Activated CD8-positive, alpha-beta memory T cell treated with anti-CD3 and anti-CD28 coated beads, Interleukin-2, amount 50 U/mL, for 4 hours (primary cell): Measurements from ENCODE around the gene VSIR.
A peak's percentile ranks its signal among the peaks of the same experiment; 100 is the strongest.

Experiments
- DNase-seq: peaks from one replicate; pipeline ENCODE4 v3.0.0-alpha.2; 2020

The VSIR gene

DNA sequence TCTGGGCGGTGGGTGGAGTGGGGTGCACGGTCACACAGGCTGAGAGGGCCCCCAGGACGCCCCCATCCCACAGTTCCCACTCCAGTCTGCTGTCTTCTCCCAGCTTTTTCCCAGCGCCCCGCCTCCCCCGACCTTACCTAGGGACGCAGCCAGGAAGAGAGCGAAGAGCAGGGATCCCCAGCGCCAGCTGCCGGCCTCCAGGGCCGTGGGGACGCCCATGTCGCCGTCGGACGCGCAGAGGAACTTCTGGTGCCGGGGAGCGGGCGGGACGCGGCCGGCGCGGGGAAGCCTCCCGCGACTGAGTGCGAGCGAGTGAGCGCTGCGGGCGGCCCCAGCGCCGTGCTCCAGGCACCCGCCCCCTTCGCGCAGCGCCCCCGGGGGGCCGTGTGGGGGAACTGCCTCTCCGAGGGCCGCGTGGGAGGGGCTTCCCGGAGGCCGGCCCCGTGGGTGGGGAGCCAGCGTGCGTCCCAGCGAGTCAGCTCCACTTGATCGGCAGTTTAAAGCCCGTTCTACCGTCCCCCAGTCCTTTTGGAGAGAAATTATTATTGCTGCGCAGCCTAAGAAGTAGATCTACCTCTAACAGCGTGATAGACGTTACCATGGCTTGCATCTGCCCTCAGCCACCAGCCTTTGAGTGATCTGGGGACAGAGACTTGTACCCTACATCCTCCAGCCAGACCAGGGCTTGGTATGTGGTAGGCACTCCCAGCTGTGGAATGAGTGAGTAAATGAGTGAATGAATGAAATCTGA, at the start of gene VSIR:
Gene VSIR, minus strand, starts transcription at position 300 of the 751 bp plus-strand sequence. Its CDS starts 81 bp downstream, at position 219.
- DNase-seq: peak; percentile 96

DNA sequence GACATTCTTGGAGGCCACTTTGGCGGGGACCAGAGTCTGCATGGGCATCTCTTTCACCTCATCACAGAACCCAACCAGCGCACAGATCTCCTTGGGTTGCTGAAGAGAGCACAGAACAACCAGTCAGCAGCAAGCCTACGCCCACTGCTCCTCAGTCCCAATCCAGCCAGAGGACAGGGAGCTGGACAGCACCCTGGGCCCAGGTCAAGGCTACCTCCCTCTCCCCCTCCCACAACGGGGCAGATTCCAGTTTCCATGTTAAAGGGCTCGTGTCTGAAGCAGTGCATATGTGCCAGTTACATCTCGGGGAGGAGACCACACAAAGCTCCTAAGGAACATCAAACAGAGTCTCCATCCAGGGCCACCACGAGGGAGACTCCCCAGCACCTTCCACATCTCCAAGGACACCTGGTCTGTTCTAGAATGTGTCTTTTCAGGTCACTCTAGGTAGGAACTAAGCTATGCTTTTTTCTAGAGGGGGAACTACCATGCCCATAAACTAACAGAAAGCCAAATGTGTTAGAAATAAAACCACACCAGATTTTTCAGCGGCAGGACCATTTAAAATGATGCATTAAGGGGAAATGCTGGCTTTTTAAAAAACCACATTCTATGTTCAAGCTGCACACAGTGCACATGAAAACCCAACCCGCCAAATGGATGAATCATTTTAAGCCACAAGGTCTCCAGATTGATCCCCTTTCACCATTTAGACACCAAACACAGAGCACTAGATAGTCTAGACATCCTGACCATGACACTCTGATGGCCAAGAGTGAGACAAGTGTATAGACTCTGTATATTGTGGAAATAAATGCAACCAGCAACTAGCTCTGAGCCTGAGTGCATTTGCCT, 48.8 kb upstream of the VSIR start:
- DNase-seq: no peak

DNA sequence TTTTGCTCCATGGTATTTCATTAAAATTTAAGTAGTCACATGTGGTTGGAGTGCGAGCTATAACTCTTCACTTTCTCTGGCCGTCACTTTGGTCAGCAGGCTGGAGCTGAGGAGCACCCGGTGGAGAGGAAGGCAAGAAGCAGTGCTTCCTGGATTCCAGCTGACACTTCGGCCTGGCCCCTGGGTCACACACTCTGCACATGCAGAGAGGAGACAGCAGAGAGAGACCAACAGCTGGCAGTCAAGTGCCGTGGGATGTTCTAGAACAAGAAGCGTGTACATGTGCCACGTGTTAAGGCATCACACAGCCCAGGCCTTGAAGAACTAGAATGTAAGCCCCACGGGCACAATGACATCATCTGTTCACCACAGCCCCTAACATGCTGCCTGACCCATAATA, 47.6 kb upstream of the VSIR start:
- DNase-seq: no peak

DNA sequence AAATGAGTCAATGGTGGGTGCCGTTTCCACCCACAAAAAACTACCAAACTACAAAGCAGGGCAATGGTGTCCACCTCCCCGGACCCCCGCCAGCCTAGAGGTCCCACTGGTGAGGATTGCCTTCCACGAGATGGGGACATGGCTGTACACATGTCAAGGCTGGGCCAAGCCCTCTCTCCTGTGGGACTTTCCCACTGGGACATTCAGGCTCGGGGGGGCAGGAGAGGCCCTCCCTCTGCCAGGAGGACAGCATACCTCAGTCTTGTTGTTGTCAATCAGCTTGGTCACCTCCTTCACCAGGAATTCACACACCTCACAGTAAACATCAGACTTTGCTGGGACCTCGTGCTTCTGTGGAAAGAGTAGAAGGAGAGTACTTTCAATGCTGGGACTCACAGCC, 46.7 kb upstream of the VSIR start:
- no peak for DNase-seq

DNA sequence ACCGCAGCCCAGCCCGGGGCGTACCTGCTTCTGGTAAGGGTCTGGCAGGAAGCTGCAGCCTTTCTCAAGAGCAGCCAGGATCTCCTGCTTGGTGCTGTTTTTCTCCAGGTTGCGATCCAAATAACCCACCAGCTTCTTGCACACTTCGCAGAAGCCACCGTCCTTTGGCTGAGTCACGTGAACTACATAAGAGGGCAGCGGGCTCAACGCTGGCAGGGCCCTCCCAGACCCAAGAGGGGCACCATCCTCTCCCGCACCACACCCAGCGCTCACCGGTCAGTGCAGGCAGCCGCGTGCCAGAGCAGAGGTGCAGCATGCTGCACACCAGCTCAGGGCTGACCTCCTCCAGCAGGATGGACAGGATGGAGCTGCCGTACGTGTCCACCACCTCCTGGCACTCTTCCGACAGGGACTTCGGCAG, 46.1 kb upstream of the VSIR start:
- no peak for DNase-seq

DNA sequence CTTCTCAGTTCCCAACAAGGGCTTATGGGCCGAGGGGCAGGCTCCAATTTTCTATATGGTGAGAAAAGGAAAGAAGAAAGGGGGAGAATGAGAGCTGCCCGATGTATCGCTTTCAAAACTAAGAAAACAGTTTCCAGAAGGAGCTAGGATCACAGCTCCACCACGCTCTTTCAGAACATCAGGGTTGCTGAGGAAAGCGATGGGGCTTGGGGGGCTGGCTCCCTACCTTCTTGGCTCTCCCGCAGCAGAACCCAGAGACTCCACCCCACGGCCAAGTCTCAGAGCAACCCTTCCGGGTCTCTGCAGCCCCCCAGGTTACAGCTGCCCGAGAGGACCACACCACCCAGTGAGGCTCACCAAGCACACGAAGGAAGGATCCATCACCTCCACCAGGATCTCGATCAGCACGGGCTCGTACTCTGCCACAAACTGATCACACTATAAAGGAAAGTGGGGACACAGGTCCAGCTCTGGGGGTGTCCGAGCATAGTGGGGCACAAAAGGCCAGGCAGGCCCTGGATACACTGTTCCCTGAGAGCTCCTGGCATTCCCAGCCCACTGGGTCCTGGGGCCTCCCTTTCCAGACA, 45.4 kb upstream of the VSIR start:
- no peak for DNase-seq

DNA sequence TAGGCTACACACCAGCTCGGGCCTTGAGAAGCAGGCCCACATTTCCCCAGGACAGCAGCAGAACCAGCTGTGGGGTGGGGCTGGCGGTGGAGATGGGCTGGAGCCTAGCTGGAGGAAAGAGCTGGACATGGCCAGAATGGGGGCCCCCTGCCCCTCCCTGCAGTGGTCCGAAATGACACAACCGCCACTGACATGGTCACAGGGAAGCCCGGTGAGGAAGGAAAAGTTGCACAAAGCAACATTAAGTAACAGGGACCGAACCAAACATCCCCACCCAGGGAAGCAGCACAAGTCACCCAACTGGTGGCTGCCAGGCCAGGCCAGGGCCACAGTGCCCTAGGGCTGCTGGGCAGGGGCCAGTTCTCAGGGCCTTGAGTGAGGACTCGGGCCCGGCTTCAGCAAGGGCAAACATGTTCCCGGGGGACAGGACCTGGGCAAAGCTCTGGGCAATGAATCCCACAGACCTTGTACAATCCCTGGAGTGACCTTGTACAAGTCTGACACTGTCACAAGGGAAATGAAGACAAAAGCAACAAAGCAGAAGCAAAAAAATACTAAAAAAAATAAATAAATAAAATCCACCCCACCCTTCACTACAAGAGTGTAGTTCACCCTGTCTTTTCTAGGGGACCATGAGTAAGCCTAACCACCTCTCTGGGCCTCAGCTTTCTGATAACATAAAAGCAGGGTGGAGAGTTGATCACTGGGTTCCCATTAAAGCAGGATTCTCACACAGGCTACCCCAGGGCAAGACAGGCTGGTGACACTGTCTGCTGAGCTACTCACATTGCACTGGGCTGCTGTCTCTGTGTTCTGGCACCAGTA, 44.7 kb upstream of the VSIR start:
- no peak for DNase-seq

DNA sequence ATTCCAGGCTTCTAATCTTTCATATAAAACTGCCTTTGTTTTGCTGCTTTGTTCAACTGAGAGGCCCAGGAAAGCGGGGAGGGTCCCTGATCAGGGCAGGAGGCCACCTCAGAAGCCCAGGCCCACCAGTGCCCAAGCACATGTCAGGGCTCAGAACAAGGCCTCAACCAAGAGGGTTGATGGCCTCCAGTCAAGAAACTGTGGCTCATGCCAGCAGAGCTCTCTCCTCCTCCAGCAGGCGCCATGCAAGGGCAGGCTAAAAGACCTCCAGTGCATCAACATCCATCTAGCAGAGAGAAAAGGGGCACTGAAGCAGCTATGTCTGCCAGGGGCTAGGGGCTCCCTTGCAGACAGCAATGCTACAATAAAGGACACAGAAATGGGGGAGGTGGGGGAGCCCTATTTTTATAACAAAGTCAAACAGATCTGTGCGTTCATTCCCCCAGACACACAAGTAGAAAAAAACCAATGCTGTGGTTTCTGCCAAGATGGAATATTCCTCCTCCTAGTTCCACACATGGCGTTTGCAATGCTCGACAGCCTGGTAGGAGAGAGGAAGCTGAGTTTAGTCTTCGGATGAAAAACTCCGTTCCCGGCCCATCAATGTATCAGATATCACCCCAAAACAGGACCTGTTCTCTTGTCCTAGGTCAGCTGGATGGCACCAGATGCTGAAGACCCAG, 43.8 kb upstream of the VSIR start:
- no peak for DNase-seq

DNA sequence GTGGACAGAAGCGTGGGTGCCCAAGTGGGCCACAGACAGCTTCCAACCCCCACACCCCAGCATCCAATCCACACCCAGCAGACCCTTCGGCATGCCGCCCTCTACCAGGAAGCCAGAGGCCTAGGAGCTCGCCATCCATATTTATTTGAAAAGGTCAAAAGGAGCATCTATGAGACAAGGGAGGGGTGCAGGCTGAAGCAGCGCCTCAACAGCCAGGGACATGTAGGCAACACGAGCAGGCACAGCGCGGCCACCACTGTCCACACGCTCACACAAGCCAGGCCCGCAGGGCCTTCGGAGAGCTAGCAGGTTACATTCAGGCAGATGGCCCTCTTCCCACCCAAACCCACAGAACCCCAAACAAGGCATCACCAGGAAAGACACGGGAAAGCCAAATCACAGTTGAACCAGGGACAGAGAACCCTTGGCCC, 43.1 kb upstream of the VSIR start:
- no peak for DNase-seq

DNA sequence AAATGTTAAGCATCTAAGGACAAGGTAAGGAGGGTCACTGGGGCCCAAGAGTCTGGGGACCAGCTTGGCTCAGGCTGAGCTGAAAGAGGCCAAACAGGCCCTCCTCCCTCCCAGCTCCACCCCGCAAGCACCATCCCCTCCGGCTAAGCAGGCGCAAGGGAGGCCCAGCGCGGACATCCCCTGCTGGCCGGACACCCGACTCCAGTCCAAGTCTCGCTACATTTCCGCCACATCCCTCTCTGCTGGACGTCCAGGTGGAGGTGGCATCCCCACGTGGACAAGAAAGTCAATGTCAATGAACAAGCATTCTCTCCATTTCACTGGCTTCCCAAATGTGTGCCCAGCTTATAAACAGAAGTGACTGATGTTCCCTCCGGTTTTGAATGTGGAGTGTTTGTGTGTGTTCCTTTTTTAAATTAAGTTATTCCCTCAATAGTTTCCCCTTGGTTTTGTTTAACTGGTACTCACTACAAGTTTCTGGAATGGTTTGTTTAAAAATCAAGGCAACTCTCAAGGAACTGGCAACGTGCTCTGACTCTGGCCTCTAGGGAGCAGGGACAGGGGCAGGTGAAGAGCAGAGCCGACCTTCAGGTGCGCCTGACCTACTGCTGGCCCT, 42.3 kb upstream of the VSIR start:
- no peak for DNase-seq

DNA sequence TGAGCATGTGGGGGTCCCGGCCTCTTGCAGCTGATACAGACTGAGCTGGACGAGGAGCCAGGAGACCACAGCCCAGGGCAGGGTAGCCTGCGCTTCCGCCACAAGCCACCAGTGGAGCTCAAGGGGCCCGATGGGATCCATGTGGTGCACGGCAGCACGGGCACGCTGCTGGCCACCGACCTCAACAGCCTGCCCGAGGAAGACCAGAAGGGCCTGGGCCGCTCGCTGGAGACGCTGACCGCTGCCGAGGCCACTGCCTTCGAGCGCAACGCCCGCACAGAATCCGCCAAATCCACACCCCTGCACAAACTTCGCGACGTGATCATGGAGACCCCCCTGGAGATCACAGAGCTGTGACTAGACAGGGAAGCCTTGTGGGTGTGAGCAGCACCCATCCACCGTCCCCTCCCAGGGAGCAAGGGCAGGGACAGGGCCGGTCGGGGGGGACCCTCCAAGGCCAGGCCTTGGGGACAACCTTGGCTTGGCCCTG, 41.6 kb upstream of the VSIR start:
- DNase-seq: no peak

DNA sequence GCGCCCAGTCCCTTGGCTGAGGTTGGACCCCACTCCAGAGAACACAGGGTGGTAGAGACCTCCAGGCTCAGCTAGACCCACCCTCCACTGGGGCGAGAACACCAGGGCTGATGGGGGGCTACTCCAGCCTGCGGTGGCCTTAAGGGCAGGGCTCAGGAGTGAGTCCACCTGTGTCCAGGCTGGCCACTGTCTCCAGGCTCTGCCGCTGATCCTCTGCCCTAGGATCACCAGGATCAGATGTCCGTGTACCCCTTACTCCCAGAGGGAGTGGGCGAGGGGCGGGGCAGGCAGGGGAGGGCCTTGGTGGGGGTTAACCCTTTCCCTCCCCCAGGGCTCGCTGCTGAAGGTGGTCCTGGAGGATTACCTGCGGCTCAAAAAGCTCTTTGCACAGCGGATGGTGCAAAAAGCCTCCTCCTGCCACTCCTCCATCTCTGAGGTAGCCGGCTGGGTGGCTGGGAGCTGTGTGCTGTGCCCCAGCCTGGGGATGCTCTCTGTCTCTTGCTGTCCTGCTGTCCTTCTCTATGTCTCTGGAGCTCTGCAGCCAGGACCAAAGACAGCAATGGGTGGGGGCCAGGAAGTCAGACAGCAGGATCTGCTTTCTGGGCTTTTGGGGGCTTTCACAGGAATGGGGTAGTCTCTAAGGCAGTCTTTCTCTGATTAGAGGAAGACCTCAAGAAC, 39.7 kb upstream of the VSIR start:
- DNase-seq: no peak

DNA sequence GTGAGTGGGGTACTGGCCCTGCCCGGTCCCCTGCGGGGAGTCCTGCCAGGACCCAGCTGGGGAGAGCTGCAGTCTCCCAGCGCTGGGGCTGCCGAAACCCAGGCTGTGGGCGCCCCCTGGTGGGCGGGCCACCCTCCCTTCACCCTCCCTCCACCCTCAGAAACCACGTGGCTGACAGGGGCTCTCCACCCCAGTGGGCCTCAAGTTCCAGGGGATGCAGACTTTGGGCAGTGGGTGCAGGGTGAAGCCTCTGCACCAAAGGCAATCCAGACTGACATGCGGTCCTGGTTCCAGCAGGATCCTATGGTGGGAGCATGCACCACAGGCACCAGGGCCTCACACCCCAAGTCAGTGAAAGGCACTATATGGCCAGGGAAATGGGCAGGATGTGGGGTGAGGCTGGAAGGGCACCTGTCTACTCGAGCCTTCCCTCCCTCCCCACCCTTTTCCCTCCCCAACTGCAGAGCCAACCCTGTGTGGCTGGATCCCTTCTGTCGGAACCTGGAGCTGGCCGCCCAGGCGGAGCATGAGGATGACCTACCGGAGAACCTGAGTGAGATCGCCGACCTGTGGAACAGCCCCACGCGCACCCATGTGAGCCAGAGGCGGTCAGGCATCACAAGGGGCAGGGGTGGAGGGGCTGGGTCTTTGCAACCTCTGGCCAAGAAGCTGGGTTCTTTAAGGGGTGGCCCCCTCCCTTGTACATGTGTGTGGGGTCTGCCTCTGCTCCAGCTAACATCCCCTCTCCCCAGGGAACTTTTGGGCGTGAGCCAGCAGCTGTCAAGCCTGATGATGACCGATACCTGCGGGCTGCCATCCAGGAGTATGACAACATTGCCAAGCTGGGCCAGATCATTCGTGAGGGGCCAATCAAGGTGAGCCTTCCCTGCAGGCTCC, 38.9 kb upstream of the VSIR start:
- peak; percentile 84 for DNase-seq

DNA sequence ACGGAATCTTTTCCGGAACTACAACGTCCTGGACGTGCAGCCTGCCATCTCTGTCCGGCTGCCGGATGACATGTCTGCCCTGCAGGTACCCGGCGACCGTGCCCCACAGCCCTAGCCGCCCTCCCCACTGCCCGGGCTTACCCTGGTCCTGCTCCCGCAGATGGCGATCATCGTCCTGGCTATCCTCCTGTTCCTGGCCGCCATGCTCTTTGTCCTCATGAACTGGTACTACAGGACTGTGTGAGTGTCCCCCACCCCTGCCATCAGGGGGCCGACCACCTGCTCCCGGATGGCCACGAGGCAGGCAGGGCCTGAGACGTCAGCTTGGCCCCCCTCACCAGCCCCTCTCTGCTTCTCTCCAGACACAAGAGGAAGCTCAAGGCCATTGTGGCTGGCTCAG, 38.0 kb upstream of the VSIR start:
- no peak for DNase-seq

DNA sequence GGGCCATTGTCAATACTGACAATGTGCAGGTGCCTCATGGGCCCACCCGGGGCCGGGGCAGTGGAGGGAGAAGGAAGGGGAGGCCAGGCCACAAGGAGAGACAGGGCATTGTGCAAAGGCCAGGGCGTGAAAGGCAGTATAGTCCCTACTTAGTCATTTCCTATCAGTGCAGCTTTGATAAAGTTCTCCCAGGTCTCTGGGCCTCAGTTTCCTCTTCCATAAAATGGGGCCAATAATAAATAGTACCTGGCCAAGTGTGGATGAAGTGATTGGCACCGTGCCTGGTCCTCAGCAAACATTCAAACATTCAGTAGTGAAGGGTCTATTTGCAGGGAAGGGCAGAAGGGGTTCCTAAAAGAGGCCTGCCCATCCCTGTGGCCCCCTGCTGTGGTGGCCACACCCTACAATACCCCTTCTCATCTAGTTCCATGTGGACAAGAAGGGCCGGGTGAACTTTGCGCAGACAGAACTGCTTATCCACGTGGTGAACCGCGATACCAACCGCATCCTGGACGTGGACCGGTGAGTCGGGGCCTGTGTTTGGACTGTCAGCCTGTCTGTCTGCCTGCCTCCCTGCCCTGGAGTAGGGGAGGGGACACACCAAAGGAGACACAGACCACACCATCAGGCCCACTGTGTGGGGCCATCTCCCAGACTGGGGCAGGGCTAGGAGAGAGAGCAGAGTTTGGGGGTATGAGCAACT, 36.9 kb upstream of the VSIR start:
- no peak for DNase-seq

DNA sequence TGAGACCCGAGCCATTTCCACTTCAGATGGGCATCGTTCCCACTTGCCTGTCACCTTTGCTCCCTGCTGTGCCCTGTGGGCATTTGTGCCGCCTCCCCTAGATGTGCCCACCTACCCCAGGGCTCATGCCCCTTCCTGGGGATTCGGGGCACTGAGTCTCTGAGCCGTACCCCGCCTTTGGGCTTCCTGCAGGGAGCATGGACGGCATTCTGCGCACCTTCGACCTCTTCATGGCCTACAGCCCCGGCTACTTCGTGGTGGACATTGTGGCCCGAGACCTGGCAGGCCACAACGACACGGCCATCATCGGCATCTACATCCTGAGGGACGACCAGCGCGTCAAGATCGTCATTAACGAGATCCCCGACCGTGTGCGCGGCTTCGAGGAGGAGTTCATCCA, 36.3 kb upstream of the VSIR start:
- DNase-seq: no peak

DNA sequence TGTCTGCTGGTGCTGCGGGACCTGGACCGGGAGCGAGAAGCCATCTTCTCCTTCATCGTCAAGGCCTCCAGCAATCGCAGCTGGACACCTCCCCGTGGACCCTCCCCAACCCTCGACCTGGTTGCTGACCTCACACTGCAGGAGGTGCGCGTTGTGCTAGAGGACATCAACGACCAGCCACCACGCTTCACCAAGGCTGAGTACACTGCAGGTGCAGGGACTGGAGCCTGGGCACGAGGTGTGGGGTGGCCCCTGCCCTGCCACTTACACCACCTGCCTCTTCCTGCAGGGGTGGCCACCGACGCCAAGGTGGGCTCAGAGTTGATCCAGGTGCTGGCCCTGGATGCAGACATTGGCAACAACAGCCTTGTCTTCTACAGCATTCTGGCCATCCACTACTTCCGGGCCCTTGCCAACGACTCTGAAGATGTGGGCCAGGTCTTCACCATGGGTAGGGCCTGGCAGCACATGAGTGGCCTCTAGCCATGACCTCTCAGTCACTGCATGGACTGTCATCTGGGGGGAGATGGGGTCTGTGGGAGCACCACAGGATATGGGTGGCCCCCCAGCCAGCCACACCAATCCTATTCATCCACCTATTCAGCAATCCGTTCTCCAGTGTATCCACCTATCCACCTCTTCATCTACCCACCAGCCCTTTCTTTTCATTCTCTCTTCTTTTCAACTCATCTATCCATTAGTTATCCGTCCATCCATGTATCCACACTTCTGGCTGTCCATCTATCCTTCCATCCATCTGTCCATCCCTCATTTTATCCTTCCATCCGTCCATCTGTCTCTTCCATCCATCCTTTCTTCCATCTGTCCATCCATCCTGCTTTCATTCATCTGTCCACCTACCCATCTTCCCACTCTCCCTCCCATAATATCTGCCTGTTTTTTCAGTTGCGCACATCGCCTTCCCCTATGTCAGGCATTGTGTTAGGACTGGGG, 34.5 kb upstream of the VSIR start:
- DNase-seq: no peak
